COLO668 (cell line): ENCODE data around the gene CFAP410.

Source experiments
- DNase-seq: peaks from one replicate; lab custom pipeline; 2025; ENCODE audit not compliant: unreplicated experiment; lab: John Stamatoyannopoulos, UW

The CFAP410 gene

GRCh38 chr21:44338971-44339910, at the start of gene CFAP410:
Gene CFAP410, minus strand, starts transcription at chr21:44339390. Its CDS starts 196 bp downstream, at chr21:44339194.
- peak; percentile 98 for DNase-seq

- DNase-seq = no peak
Measured at GRCh38 chr21:44384968-44385367, 45.8 kb upstream of the CFAP410 start.

- DNase-seq = no peak
Measured at GRCh38 chr21:44383216-44383615, 44.0 kb upstream of the CFAP410 start.

DNA sequence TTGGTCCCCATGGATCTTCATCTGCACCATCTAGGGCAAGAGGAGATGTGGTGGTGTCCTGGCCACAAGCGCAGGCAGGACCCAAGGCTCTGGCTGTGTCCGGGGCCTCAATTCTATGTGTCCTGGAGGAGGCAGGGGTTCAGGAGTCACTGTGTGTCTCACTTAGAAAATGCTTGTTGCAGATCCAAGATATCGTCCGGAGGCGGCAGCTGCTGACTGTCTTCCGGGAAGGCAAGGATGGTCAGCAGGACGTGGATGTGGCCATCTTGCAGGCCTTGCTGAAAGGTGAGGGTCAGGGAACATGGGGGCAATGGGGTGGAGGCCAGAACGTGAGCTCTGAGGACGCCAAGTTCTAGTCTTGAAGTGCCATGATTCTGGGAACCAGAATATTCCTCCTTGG, 43.3 kb upstream of the CFAP410 start:
- DNase-seq = no peak

DNA sequence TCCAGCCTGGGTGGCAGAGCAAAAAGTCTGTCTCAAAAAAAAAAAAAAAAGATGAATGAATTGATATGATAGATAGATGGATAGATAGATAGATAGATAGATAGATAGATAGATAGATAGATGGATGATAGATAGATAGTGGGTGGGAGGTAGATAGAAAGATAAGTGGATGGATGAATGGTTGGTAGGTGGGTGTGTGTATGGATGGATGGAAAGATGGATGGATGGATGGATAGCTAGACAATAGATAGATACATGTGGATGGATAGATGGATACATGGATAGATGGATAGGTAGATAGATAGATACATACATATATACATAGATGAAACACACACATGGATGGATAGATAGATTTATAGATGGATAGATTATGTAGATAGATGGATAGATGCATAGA, 42.7 kb upstream of the CFAP410 start:
- no peak for DNase-seq

DNA sequence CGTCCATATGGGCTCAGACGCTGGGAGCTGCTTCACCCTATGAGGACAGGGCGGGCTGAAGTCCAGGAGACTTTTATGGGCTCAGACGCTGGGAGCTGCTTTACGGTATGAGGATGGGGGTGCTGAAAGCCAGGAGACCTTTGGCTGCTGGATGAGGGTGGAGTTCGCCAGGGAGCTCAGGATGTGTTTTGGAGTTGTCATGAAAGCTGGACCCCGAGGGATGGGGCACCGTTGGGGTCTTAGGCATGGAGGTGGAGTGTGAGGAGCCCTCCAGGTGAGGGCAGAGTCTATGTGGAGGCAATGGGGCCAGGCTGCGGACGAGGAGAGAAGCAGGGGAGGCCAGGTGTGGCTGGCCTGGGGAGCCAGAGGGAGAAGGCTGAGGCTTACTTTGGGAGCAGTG, 41.7 kb upstream of the CFAP410 start:
- no peak for DNase-seq

DNA sequence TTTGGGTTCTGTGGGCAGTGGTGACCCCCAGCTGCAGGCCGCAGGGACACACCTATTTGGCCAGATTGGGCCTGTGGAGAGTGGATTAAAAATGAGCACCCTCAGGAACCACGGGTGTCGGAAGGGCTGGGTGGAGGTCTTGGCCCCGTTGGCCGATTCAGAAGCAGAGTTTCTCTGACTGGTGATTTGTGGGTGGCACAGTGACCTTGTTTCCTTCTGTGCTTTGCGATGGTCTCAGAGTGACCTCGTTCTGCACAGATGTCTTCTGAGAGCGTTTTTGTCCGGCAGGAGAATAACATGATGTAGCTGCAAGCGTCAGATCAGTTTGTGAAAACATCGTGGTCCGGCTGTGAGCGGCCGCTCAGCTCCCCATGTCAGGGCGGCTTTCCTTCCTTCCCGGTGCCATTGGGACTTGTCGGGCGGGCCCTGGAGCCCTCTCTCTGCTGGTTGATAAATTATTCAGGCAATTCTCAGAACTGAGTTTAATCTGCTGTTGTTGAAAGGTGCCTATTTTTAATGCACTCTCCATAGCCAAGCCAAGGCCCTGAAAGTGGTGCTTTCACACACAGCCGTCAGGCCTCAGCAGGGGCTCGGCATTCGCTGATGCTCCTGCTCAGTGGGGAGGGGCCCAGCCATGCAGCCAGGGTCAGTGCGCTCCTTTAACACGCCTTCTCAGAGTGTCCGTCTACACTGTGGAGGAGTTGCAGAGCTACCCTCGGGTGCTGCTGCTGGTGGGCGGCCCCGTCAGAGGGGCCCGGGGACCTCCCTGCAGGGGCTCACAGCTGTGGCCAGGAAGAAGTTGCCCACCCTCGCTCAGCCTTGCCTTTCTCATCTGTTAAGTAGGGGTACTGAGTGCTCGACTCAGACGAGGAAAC, 41.0 kb upstream of the CFAP410 start:
- DNase-seq = no peak

- DNase-seq = no peak
Measured at GRCh38 chr21:44379515-44379848, 40.3 kb upstream of the CFAP410 start.

- no peak for DNase-seq
Measured at GRCh38 chr21:44378646-44379514, 39.7 kb upstream of the CFAP410 start.

- no peak for DNase-seq
Measured at GRCh38 chr21:44377922-44378645, 38.9 kb upstream of the CFAP410 start.

GRCh38 chr21:44377201-44377921, 38.2 kb upstream of the CFAP410 start:
- peak; percentile 19 for DNase-seq

DNA sequence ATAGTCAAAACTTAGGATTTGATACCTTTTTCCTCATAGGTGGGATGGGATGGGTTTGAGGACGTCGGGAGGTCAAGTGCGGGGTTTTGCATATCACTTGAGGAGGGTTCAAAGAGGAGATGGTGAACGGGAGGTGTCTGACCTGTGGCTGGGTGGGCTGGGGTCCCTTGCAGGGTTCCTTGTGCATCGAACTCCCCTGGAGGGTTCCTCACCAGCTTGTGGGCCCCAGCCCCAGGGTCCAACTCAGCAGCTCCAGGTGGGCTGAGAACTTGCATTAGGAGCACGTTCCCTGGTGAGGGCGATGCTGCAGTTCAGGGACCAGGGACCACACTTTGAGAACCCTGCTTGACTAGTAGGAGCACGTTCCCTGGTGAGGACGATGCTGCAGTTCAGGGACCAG, 37.4 kb upstream of the CFAP410 start:
- DNase-seq = no peak

DNA sequence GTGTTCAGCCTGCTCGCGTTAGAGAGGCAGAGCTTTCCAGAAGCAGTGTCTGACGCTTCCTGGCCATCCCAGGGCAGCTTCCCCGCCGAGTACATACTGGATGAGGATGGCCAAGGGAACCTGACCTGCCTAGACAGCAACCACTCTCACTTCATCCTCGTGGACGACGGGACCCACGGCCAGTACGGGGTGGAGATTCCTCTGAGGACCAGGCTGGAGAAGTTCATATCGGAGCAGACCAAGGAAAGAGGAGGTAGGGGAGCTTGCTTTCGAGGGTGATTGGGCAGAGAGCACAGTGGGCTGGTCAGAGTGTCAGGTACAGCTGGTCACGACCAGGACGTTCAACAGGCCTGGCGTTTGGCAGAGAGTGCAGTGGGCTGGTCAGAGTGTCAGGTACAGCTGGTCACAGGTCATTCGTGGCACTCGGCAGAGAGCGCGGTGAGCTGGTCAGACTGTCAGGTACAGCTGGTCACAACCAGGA, 36.6 kb upstream of the CFAP410 start:
- DNase-seq = no peak

DNA sequence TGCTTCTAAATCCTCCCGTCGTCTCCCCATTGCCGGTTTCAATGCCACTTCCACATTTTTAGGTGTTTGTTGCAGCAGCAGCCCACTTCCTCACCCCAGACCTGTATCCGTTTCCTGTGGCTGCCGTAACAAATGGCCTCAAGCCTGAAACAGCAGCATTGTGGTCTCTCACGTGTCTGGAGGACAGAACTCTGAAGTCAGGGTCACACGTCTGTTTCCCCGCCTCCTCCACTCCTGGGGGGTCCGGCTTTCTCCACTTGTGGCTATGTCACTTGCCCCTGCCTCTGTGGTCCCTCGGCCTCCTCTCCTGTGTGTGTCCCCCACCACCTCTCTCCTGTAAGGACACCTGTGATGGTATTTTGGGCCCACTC, 36.1 kb upstream of the CFAP410 start:
- no peak for DNase-seq

- no peak for DNase-seq
Measured at GRCh38 chr21:44374601-44375280, 35.6 kb upstream of the CFAP410 start.

DNA sequence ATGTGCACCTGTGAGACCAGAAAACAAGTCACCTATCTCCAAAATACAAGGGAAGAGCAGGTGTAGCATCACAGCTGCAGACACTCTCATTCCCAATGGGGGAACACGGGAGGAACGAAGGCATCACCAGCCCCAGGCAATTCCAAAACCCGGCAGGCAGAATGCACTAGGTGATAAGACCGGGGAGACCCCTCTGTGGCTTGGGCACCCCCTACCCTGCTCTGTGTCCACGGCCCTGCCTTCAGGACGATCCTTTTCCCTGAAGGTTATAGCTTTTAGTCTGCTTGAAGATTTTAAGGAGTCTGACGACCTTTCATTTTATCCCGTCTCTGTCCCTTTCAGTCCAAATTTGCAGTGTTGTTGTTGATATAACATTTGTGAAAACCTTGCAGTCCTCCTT, 33.4 kb upstream of the CFAP410 start:
- DNase-seq = no peak

DNA sequence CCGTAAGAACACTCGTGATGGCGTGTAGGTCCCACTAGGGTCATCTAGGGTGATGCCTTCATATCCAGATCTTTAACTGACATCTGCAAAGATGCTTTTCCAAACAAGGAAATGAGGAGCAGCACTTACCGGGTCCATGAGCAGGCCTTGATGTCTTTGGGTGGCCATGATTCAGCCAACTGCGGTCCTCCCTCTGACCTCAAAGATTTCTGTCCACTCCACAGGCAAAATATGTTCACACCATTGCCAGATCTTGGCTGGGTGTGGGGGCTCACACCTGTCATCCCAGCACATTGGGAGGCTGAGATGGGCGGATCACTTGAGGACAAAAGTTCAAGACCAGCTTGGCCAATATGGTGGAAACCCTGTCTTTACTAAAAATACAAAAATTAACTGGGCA, 32.4 kb upstream of the CFAP410 start:
- DNase-seq = no peak

GRCh38 chr21:44370786-44371410, 31.7 kb upstream of the CFAP410 start:
- no peak for DNase-seq
